Gastroesophageal sphincter (tissue), 4 donors: Measurements from ENCODE around the gene FUNDC2. TPM values are rescaled to one million over a fixed set of nuclear protein-coding genes. Genes with fewer than 3 reads are reported as not detected.
"Not testable (repeated sequence)": the region's sequence is repeated elsewhere in the genome, so short reads cannot be mapped to it uniquely, and the experiment has no call there.

Experiments used
- ATAC-seq: fragments of 150-250 bp; one replicate; pipeline ENCODE4 v1.9.1; 2016; ENCODE audit warnings: mild to moderate bottlenecking, moderate library complexity
- H3K27ac ChIP-seq, 4 donors: fragments of 200-600 bp; sonication (generic) in 3 of 4; 1 replicate in 3 of 4; 2 replicates in 1 of 4; pipeline ENCODE4 v1.5.1; 2016 to 2019
- H3K27me3 ChIP-seq: fragments of 200-600 bp; sonication (generic); one replicate; pipeline ENCODE4 v1.5.1; 2019
- H3K36me3 ChIP-seq, 2 donors: fragments of 200-600 bp; sonication (generic); one replicate each; pipeline ENCODE4 v1.5.1; 2019; ENCODE audit warnings: control low read depth in 1 of 2
- H3K4me1 ChIP-seq, 3 donors: fragments of 200-600 bp; sonication (generic); 1 replicate in 2 of 3; 2 replicates in 1 of 3; pipeline ENCODE4 v1.5.1; 2016 to 2019; ENCODE audit warnings: control low read depth in 2 of 3
- H3K4me3 ChIP-seq, 2 donors: fragments of 200-600 bp; sonication (generic); one replicate each; pipeline ENCODE4 v1.5.1; 2019; ENCODE audit warnings: mild to moderate bottlenecking in 1 of 2, moderate library complexity in 1 of 2
- H3K9me3 ChIP-seq, 3 donors: fragments of 200-600 bp; sonication (generic); one replicate each; pipeline ENCODE4 v1.5.1; 2017 to 2019; ENCODE audit warnings: control low read depth in 2 of 3
- CTCF ChIP-seq, 4 experiments: fragments of 200-600 bp in 2 of 4; fragments of 450-650 bp in 2 of 4; sonication (generic) in 1 of 4; IDR thresholded peaks; one replicate each; pipeline ENCODE4 v1.5.1; 2017 to 2019; ENCODE audit warnings: antibody characterized with exemption in 4 of 4, mild to moderate bottlenecking in 2 of 4, moderate library complexity in 2 of 4
- EP300 ChIP-seq: sonication (generic); formaldehyde crosslinking; IDR thresholded peaks from one replicate; pipeline ENCODE4 v1.6.1; 2017; ENCODE audit warnings: antibody characterized with exemption, mild to moderate bottlenecking
- POLR2A ChIP-seq, 2 donors: fragments of 450-650 bp; IDR thresholded peaks; one replicate each; pipeline ENCODE4 v1.6.1; 2017; ENCODE audit warnings: antibody characterized with exemption in 2 of 2, mild to moderate bottlenecking in 2 of 2, moderate library complexity in 1 of 2
- POLR2AphosphoS5 ChIP-seq: sonication (generic); formaldehyde crosslinking; IDR thresholded peaks from one replicate; pipeline ENCODE4 v1.6.1; 2017; ENCODE audit warnings: antibody characterized with exemption
- WGBS, 2 donors: methylation state at CpG; one replicate each; pipeline ENCODE4 v1.1.5; 2018; ENCODE audit warnings: low coverage in 1 of 2; 5-methylcytosine and 5-hydroxymethylcytosine counted together
- total RNA-seq, 4 donors: library from RNA; depleted of rRNA; stranded (reverse); fragments of >200 nt; gene quantifications; one replicate each; pipeline ENCODE4 v1.1.0, GENCODE V29; 2016

FUNDC2 gene
- total RNA-seq, 4 donors from 2014 or later = 67.8 to 96.3 (median 87.7) TPM

GRCh38 chrX:154991476-154991875 is 35.2 kb upstream of the FUNDC2 start:
- ATAC-seq = no peak
- TF ChIP-seq POLR2AphosphoS5 = no peak
- TF ChIP-seq POLR2A (IDR thresholded peaks at IDR 0.05) = no peak
- no peak for TF ChIP-seq CTCF (IDR thresholded peaks at IDR 0.05)
- TF ChIP-seq EP300 = no peak
- no peak overlapping the region for H3K27ac ChIP-seq
- H3K4me1 ChIP-seq = no peaks in the 10 kb centered on the region
- 100% methylated on average over 1 of the region's 1 CpG for WGBS, 2 donors
- no peaks in the 10 kb centered on the region for H3K9me3 ChIP-seq
- no peaks in the 10 kb centered on the region for H3K27me3 ChIP-seq
- H3K36me3 ChIP-seq = no peaks in the 10 kb centered on the region
- H3K4me3 ChIP-seq = no peak overlapping the region

GRCh38 chrX:154998204-154998880 is 28.3 kb upstream of the FUNDC2 start:
- H3K27ac ChIP-seq = no peak overlapping the region
- H3K36me3 ChIP-seq = no peaks in the 10 kb centered on the region
- H3K27me3 ChIP-seq = no peaks in the 10 kb centered on the region
- no peak overlapping the region for H3K4me3 ChIP-seq
- H3K4me1 ChIP-seq = no peaks in the 10 kb centered on the region
- TF ChIP-seq POLR2AphosphoS5 (no peak), EP300 (no peak), CTCF (IDR thresholded peaks at IDR 0.05) (no peak), POLR2A (IDR thresholded peaks at IDR 0.05) (no peak)
- 67 to 71% methylated on average over 1 of the region's 1 CpG for WGBS, 2 donors
- no peak for ATAC-seq
- H3K9me3 ChIP-seq = no peaks in the 10 kb centered on the region

- H3K27ac ChIP-seq = no peak overlapping the region
- H3K4me1 ChIP-seq = no peaks in the 10 kb centered on the region
- H3K9me3 ChIP-seq = no peaks in the 10 kb centered on the region
- H3K27me3 ChIP-seq = no peaks in the 10 kb centered on the region
- no peak for ATAC-seq
- 70 to 100% methylated on average over 1 of the region's 1 CpG for WGBS, 2 donors
- TF ChIP-seq EP300 (no peak), POLR2AphosphoS5 (no peak), POLR2A (IDR thresholded peaks at IDR 0.05) (no peak), CTCF (IDR thresholded peaks at IDR 0.05) (no peak)
- H3K36me3 ChIP-seq = no peaks in the 10 kb centered on the region
- no peak overlapping the region for H3K4me3 ChIP-seq
These were observed 25.8 kb upstream of the FUNDC2 start for GRCh38 chrX:155000841-155001240.

- no peak overlapping the region for H3K4me3 ChIP-seq
- no peaks in the 10 kb centered on the region for H3K27me3 ChIP-seq
- no peak for TF ChIP-seq CTCF (IDR thresholded peaks at IDR 0.05)
- TF ChIP-seq POLR2A (IDR thresholded peaks at IDR 0.05) = no peak
- no peak for TF ChIP-seq EP300
- TF ChIP-seq POLR2AphosphoS5 = no peak
- 78 to 84% methylated on average over 4 of the region's 4 CpGs for WGBS, 2 donors
- no peaks in the 10 kb centered on the region for H3K4me1 ChIP-seq
- no peaks in the 10 kb centered on the region for H3K36me3 ChIP-seq
- H3K9me3 ChIP-seq = no peaks in the 10 kb centered on the region
- no peak for ATAC-seq
- H3K27ac ChIP-seq = no peak overlapping the region
These were observed 24.8 kb upstream of the FUNDC2 start for GRCh38 chrX:155001873-155002272.

GRCh38 chrX:155005190-155005589 is 21.5 kb upstream of the FUNDC2 start:
- Histone ChIP-seq H3K36me3 (no peaks in the 10 kb centered on the region), H3K27me3 (no peaks in the 10 kb centered on the region), H3K4me1 (peaks cover 0 to 10% (median 0%) of the 10 kb centered on the region in 3 donors), H3K4me3 (no peak overlapping the region), H3K27ac (no peak overlapping the region), H3K9me3 (no peaks in the 10 kb centered on the region)
- WGBS, 2 donors = 75 to 88% methylated on average over 2 of the region's 2 CpGs
- ATAC-seq = no peak
- TF ChIP-seq CTCF (IDR thresholded peaks at IDR 0.05) (no peak), EP300 (no peak), POLR2A (IDR thresholded peaks at IDR 0.05) (no peak)

GRCh38 chrX:155006379-155006778 is 20.3 kb upstream of the FUNDC2 start:
- no CpG with 5 or more reads among the region's 10 CpGs for WGBS, 2 donors
- not testable (repeated sequence) for ATAC-seq, H3K4me1 ChIP-seq, H3K9me3 ChIP-seq, H3K27me3 ChIP-seq, H3K27ac ChIP-seq, H3K4me3 ChIP-seq, H3K36me3 ChIP-seq

GRCh38 chrX:155006913-155007671 is 19.6 kb upstream of the FUNDC2 start:
- not testable (repeated sequence) for ATAC-seq, H3K36me3 ChIP-seq, H3K27me3 ChIP-seq, H3K9me3 ChIP-seq, H3K4me3 ChIP-seq, H3K4me1 ChIP-seq
- peak overlapping the region in 1 of 4 donors; percentile 19 for H3K27ac ChIP-seq
- WGBS, 2 donors = no CpG with 5 or more reads among the region's 11 CpGs
